Pancreas (tissue), 10 donors: Measurements from ENCODE around the gene RIPK4. TPM values are rescaled to one million over a fixed set of nuclear protein-coding genes. Genes with fewer than 3 reads are reported as not detected.

ENCODE experiments used
- ATAC-seq, 4 donors: fragments of 200-7000 bp; cut with Tn5 transposase; one replicate each; pipeline versions ENCODE4 v1.8.0 to v1.9.1; 2020; ENCODE audit warnings: mild to moderate bottlenecking in 4 of 4, moderate library complexity in 4 of 4
- DNase-seq, 6 donors: peaks; one replicate each; pipeline ENCODE4 v3.0.0-alpha.2; 2020
- FAIRE-seq: peaks from 2 replicates; lab custom pipeline; 2012; peaks lifted over from hg19 to GRCh38; lab: Jason Lieb, UNC
- H3K27ac ChIP-seq, 4 donors: fragments of 200-600 bp; sonication (generic); 1 replicate in 3 of 4; 2 replicates in 1 of 4; pipeline versions ENCODE4 v1.5.0 to v1.8.0; 2020
- H3K27me3 ChIP-seq, 4 donors: fragments of 200-600 bp; one replicate each; pipeline ENCODE4 v1.8.0; 2021
- H3K36me3 ChIP-seq, 3 donors: fragments of 200-600 bp; sonication (generic) in 1 of 3; one replicate each; pipeline versions ENCODE4 v1.5.0 to v1.8.0; 2020 to 2021
- H3K4me1 ChIP-seq, 3 donors: fragments of 200-600 bp; one replicate each; pipeline ENCODE4 v1.8.0; 2021
- H3K4me3 ChIP-seq, 4 donors: fragments of 200-600 bp; sonication (generic) in 2 of 4; one replicate each; pipeline versions ENCODE4 v1.5.0 to v1.8.0; 2020 to 2021
- H3K9me3 ChIP-seq, 4 donors: fragments of 200-600 bp; one replicate each; pipeline ENCODE4 v1.8.0; 2021
- CTCF ChIP-seq, 4 donors: fragments of 200-600 bp; sonication (generic) in 3 of 4; IDR thresholded peaks; one replicate each; pipeline versions ENCODE4 v1.5.0 to v1.8.0; 2021; ENCODE audit warnings: antibody characterized with exemption in 4 of 4
- WGBS, 2 donors: extraction: QIAGEN DNeasy Blood & Tissue Kit; methylation state at CpG; one replicate each; pipeline ENCODE4 v1.1.7; 2013; 5-methylcytosine and 5-hydroxymethylcytosine counted together
- intact Hi-C, 3 donors: fragments of 100-400 bp; cut with DNase I; formaldehyde crosslinking; loops; one replicate each; pipeline versions ENCODE4 v1.11.1 to v1.14.2; 2022
- polyA plus RNA-seq, 2 donors: library from polyadenylated mRNA; stranded (reverse); fragments of 200-250 nt; gene quantifications; one replicate each; pipeline ENCODE4 v1.2.3, GENCODE V29; 2013
- total RNA-seq, 6 donors: library from RNA; stranded (reverse); fragmentation: NEBNext Ultra II Directional in 4 of 6; extraction: Animal tissue kit (Norgen Biotek cat#: 25700) in 4 of 6; gene quantifications; one replicate each; pipeline versions ENCODE4 v1.2.1 to v1.2.4, GENCODE V29; 2021 to 2023
- donor health status: healthy with polysubstance abuse.
- donor health status: DM: no; HTN: no; CAD: no; lungs with moderate emphysema.
- donor health status: DM: no; HTN: no; CAD: no.
- donor health status: control.
- donor health status: control.
- donor health status: Bipolar disorder and iron deficiency.
- donor health status: DM: yes; HTN: yes; CAD: no.
- donor health status: DM: no; HTN: no; CAD: no.
- donor health status: DM: no; HTN: no; CAD: no.
- donor health status: DM: yes; HTN: yes; CAD: no.

RIPK4 gene
- total and polyA plus RNA-seq, 8 donors: 7.7 to 18.2 (median 12.8) TPM

- Histone ChIP-seq H3K36me3 (no peaks in the 10 kb centered on the region), H3K27ac (peak overlapping the region in 2 of 4 donors; percentile 62 to 69), H3K27me3 (no peaks in the 10 kb centered on the region), H3K4me3 (no peak overlapping the region), H3K4me1 (no peaks in the 10 kb centered on the region), H3K9me3 (no peaks in the 10 kb centered on the region)
- FAIRE-seq (no peak), ATAC-seq (peak in 2 of 4 donors; percentile 3 to 5), DNase-seq (peak in 1 of 6 donors; percentile 54)
- intact Hi-C loops: no loop called here
- TF ChIP-seq CTCF (IDR thresholded peaks at IDR 0.05): no peak
- 90 to 93% methylated on average over 31 of the region's 31 CpGs for WGBS, 2 donors
Observed at GRCh38 chr21:41727784-41728763, 38.8 kb downstream of the RIPK4 start.

GRCh38 chr21:41726970-41727783, 39.7 kb downstream of the RIPK4 start:
- FAIRE-seq (no peak), ATAC-seq (peak; percentile 44 to 84 (median 73)), DNase-seq (peak in 2 of 6 donors; percentile 48 to 77)
- H3K4me3 ChIP-seq: no peak overlapping the region
- H3K4me1 ChIP-seq: no peaks in the 10 kb centered on the region
- no peaks in the 10 kb centered on the region for H3K27me3 ChIP-seq
- TF ChIP-seq CTCF (IDR thresholded peaks at IDR 0.05): no peak
- WGBS, 2 donors: 51 to 60% methylated on average over 23 to 24 of the region's 24 CpGs
- no peaks in the 10 kb centered on the region for H3K9me3 ChIP-seq
- no peaks in the 10 kb centered on the region for H3K36me3 ChIP-seq
- intact Hi-C loops: no loop called here
- H3K27ac ChIP-seq: peak overlapping the region; percentile 23 to 69 (median 45)

GRCh38 chr21:41726630-41726969, 40.3 kb downstream of the RIPK4 start:
- no peak for ATAC-seq
- no peak for TF ChIP-seq CTCF (IDR thresholded peaks at IDR 0.05)

GRCh38 chr21:41726058-41726558, 40.7 kb downstream of the RIPK4 start:
- FAIRE-seq (no peak), DNase-seq (no peak), ATAC-seq (no peak)
- Histone ChIP-seq H3K4me3 (no peak overlapping the region), H3K27ac (no peak overlapping the region), H3K36me3 (no peaks in the 10 kb centered on the region), H3K4me1 (no peaks in the 10 kb centered on the region), H3K9me3 (no peaks in the 10 kb centered on the region), H3K27me3 (no peaks in the 10 kb centered on the region)
- TF ChIP-seq CTCF (IDR thresholded peaks at IDR 0.05): no peak
- intact Hi-C loops: no loop called here
- WGBS, 2 donors: 83 to 89% methylated on average over 19 of the region's 19 CpGs

More at GRCh38 chr21:41726630-41726969, 40.3 kb downstream of the RIPK4 start:
- Histone ChIP-seq H3K4me3 (no peak overlapping the region), H3K9me3 (no peaks in the 10 kb centered on the region), H3K36me3 (no peaks in the 10 kb centered on the region), H3K27me3 (no peaks in the 10 kb centered on the region), H3K27ac (peak overlapping the region in 3 of 4 donors; percentile 23 to 69 (median 62)), H3K4me1 (no peaks in the 10 kb centered on the region)
- WGBS, 2 donors: 78 to 79% methylated on average over 9 of the region's 9 CpGs
- intact Hi-C loops: no loop called here
- no peak for DNase-seq
- no peak for FAIRE-seq
